Body of pancreas (tissue), 4 donors: ENCODE measurements around the gene CRTAC1.

Source experiments
- CTCF ChIP-seq, 7 experiments: fragments of 450-650 bp in 4 of 7; fragments of 200-600 bp in 3 of 7; sonication (generic) in 3 of 7; IDR thresholded peaks; one replicate each; pipeline ENCODE4 v1.5.1; 2016 to 2019; ENCODE audit warnings: antibody characterized with exemption in 7 of 7
- POLR2A ChIP-seq, 3 donors: fragments of 450-650 bp; IDR thresholded peaks; one replicate each; pipeline ENCODE4 v1.6.1; 2016; ENCODE audit warnings: antibody characterized with exemption in 3 of 3, mild to moderate bottlenecking in 2 of 3

DNA sequence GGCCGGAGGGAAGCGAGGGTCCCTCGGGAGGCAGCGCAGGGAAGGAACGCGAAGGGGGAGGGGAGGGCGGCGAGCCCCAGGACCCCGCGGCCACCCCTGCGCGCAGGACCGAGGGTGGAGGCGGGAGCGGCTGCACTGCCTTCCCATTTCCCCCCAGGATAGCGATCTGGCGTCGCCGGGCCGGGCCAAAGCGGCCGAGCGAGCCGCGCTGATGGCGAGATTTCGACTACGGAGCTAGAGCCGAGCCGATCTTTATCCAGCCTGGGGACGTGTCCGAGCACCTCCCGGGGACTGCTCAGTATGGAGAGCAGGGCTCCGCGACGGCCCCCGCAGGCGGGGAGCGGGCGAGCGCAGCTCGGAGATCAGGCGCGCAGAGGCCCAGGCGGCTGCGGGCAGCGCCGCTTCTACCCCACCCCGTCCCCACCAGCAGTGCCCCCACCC lies 590 bp upstream of the CRTAC1 start:
- TF ChIP-seq POLR2A (IDR thresholded peaks at IDR 0.05) (no peak), CTCF (IDR thresholded peaks at IDR 0.05) (no peak)
